Thoracic aorta (tissue), 2 donors: ENCODE results near the gene DCLRE1A. TPM values are rescaled to one million over a fixed set of nuclear protein-coding genes. Genes with fewer than 3 reads are reported as not detected.

Source experiments
- ATAC-seq: fragments of 150-250 bp; one replicate; pipeline ENCODE4 v1.8.0; 2017; ENCODE audit warnings: low read depth; ENCODE audit not compliant: insufficient number of reproducible peaks, low FRiP score
- DNase-seq: peaks from one replicate; pipeline ENCODE4 v3.0.0-alpha.2; 2020; ENCODE audit warnings: low spot score
- H3K27ac ChIP-seq, 2 donors: fragments of 200-600 bp; sonication (generic); 1 replicate in 1 of 2; 2 replicates in 1 of 2; pipeline ENCODE4 v1.5.1; 2016; ENCODE audit warnings: mild to moderate bottlenecking in 2 of 2, moderate library complexity in 2 of 2
- H3K27me3 ChIP-seq: fragments of 200-600 bp; sonication (generic); replicated peaks from 2 replicates; pipeline ENCODE4 v1.6.0; 2016; ENCODE audit warnings: mild to moderate bottlenecking; ENCODE audit not compliant: insufficient read depth
- H3K36me3 ChIP-seq: fragments of 200-600 bp; sonication (generic); one replicate; pipeline ENCODE4 v1.5.1; 2016
- H3K4me1 ChIP-seq, 2 donors: fragments of 200-600 bp; sonication (generic); 1 replicate in 1 of 2; 2 replicates in 1 of 2; pipeline versions ENCODE4 v1.5.1 to v1.6.0; 2016; ENCODE audit warnings: low read depth in 2 of 2, mild to moderate bottlenecking in 1 of 2; ENCODE audit not compliant: control insufficient read depth in 1 of 2
- H3K4me3 ChIP-seq: fragments of 200-600 bp; sonication (generic); 2 replicates; pipeline ENCODE4 v1.5.1; 2016; ENCODE audit warnings: mild to moderate bottlenecking
- H3K9me3 ChIP-seq: fragments of 200-600 bp; sonication (generic); 2 replicates; pipeline ENCODE4 v1.5.1; 2016
- CTCF ChIP-seq: fragments of 200-600 bp; sonication (generic); IDR thresholded peaks from one replicate; pipeline ENCODE4 v1.5.1; 2019; ENCODE audit warnings: antibody characterized with exemption
- total RNA-seq, 2 donors: library from RNA; depleted of rRNA; stranded (reverse); fragments of >200 nt; gene quantifications; one replicate each; pipeline versions ENCODE4 v1.1.0 to v1.2.3, GENCODE V29; 2016

Gene DCLRE1A
- total RNA-seq, 2 donors from 2014 or later, result 3.2 to 4.2 TPM

GRCh38 chr10:113802997-113803396 lies 50.9 kb downstream of the DCLRE1A start:
- ATAC-seq (no peak), DNase-seq (no peak)
- no peaks in the 10 kb centered on the region for H3K4me1 ChIP-seq
- no peaks in the 10 kb centered on the region for H3K27me3 ChIP-seq
- H3K9me3 ChIP-seq, result no peaks in the 10 kb centered on the region
- no peaks in the 10 kb centered on the region for H3K36me3 ChIP-seq
- H3K27ac ChIP-seq, result no peak overlapping the region
- TF ChIP-seq CTCF, result no peak
- no peak overlapping the region for H3K4me3 ChIP-seq

GRCh38 chr10:113801569-113801968 lies 52.3 kb downstream of the DCLRE1A start:
- H3K27me3 ChIP-seq, result no peaks in the 10 kb centered on the region
- H3K4me1 ChIP-seq, result no peaks in the 10 kb centered on the region
- no peak overlapping the region for H3K27ac ChIP-seq
- ATAC-seq (no peak), DNase-seq (no peak)
- H3K9me3 ChIP-seq, result no peaks in the 10 kb centered on the region
- H3K4me3 ChIP-seq, result no peak overlapping the region
- TF ChIP-seq CTCF, result no peak
- no peaks in the 10 kb centered on the region for H3K36me3 ChIP-seq

- H3K27me3 ChIP-seq, result no peaks in the 10 kb centered on the region
- no peaks in the 10 kb centered on the region for H3K4me1 ChIP-seq
- no peak for TF ChIP-seq CTCF
- no peak overlapping the region for H3K27ac ChIP-seq
- no peak overlapping the region for H3K4me3 ChIP-seq
- DNase-seq (no peak), ATAC-seq (no peak)
- H3K9me3 ChIP-seq, result no peaks in the 10 kb centered on the region
- H3K36me3 ChIP-seq, result no peaks in the 10 kb centered on the region
Measured at GRCh38 chr10:113791691-113792090, 62.2 kb downstream of the DCLRE1A start.

GRCh38 chr10:113788604-113789083 lies 65.2 kb downstream of the DCLRE1A start:
- DNase-seq (peak; percentile 16), ATAC-seq (peak; percentile 86)
- no peak overlapping the region for H3K27ac ChIP-seq

More at GRCh38 chr10:113788604-113789083, 65.2 kb downstream of the DCLRE1A start:
- no peaks in the 10 kb centered on the region for H3K4me1 ChIP-seq
- H3K27me3 ChIP-seq, result no peaks in the 10 kb centered on the region
- H3K4me3 ChIP-seq, result no peak overlapping the region
- no peaks in the 10 kb centered on the region for H3K9me3 ChIP-seq
- no peaks in the 10 kb centered on the region for H3K36me3 ChIP-seq
- no peak for TF ChIP-seq CTCF

Other genes starting within 250 kb of the DCLRE1A start
- not detected for gene NRAP, start 190.0 kb downstream of the DCLRE1A start, total RNA-seq
- 10 to 100 TPM; 11.0 to 24.0 TPM for gene CASP7, start 174.2 kb downstream of the DCLRE1A start, total RNA-seq
- gene PLEKHS1, start 102.4 kb downstream of the DCLRE1A start, total RNA-seq, result under 1 TPM in 1 of 2 donors, not detected in 1; 0.14 TPM
- 10 to 100 TPM; 21.9 to 56.5 TPM for gene NHLRC2, start 579 bp upstream of the DCLRE1A start, total RNA-seq
- gene ADRB1, start 189.8 kb upstream of the DCLRE1A start, total RNA-seq, result under 1 TPM; 0.27 to 0.42 TPM